HuH-7.5 (cell line): ENCODE data around the gene PGA5.

ENCODE experiments used
- DNase-seq: peaks from one replicate; pipeline ENCODE4 v3.0.0; 2011; ENCODE audit warnings: low spot score

Gene PGA5

DNA sequence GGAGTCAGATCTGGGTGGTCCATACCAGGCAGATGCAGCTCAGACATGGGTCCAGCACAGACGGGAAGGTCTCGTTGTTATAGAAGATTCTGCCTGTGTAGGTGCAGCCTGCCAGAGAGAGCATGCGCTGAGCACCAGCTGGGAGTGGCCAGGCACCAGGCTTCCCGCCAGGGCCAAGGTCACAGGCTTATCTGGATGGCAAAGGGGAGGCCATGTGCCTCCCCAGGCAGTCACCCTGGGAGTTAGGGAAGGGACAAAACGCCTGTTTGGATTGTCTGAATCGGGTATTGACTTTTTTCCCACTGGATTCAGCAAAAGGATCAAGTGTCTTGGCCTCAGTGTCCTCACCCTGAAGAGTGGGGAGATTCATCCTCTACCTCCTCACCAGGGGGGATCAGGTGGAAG is 26.5 kb downstream of the PGA5 start:
- DNase-seq, result peak; percentile 61

DNA sequence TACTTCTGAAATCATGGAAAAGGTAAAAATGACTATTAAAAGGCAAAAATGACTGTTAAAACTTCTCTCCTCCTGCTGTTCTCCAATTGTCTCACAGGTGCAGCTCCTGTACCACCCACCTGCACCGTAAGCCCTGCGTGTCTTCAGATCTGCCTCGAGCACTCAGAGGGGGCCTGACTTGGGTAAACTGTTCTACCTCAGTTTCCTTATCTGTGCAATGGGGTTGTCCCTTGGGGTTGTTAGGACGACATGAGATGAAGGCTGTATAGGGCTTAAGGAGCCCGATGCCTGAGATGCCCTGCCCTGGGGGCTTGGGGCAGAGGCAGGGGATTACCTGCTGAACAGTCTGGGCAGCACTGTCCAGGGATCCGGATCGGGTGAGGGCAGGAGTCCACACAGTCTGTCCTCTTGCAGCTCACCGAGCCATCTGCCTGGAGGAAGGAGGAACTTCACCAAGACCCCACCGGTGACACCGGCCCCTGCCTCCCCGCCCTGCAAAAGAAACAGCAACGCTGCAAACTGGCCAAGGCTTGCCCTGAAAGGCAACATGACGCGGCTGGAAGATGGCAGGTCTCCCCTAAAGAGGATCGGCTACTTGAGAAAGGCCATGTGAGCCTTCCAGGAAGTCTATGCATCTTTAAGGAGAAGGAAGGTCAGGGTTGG is 27.7 kb downstream of the PGA5 start:
- DNase-seq, result no peak

DNA sequence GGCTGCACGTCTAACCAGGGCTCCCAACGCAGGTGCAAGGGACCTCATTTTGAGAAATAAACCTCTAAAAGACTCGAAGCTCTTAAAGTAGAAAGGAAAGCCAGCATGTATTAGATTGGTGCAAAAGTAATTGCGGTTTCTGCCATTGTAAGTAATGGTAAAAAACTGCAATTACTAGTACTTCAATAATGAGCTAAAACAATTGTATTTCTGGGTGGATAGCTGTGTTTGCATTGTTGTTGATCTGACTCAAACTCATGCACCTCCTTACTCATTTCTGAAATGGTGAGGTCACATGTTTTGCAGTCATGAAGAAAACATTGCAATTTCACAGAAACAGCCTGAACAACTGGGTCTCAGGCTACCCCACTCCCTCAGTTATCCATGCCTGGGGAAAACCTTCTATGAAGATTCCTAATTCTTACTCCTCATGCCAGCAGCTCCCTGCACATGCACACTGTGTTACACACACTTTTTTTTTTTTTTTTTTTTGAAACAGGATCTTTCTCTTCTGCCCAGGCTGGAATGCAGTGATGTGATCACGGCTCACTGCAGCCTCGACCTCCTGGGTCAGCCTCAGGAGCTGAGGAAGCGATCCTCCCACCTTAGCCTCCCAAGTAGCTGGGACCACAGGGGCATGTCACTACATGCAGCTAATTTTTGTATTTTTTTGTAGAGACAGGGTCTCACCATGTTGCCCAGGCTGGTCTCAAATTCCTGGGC is 29.5 kb downstream of the PGA5 start:
- no peak for DNase-seq

DNA sequence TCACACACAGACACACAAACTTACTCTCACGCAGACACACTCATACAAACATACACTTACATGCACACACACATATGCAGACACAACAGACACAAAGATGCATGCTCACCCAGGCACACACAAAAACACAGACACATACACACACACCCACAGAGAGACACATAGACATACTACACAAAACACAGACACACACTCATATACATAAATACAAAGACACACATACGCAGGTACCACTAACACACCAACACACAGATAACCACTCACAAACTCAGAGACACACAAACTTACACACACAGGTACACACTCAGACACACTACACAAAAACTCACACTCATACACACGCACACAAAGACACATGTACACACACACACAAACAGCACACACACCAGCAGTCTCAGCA is 31.8 kb downstream of the PGA5 start:
- DNase-seq, result no peak

DNA sequence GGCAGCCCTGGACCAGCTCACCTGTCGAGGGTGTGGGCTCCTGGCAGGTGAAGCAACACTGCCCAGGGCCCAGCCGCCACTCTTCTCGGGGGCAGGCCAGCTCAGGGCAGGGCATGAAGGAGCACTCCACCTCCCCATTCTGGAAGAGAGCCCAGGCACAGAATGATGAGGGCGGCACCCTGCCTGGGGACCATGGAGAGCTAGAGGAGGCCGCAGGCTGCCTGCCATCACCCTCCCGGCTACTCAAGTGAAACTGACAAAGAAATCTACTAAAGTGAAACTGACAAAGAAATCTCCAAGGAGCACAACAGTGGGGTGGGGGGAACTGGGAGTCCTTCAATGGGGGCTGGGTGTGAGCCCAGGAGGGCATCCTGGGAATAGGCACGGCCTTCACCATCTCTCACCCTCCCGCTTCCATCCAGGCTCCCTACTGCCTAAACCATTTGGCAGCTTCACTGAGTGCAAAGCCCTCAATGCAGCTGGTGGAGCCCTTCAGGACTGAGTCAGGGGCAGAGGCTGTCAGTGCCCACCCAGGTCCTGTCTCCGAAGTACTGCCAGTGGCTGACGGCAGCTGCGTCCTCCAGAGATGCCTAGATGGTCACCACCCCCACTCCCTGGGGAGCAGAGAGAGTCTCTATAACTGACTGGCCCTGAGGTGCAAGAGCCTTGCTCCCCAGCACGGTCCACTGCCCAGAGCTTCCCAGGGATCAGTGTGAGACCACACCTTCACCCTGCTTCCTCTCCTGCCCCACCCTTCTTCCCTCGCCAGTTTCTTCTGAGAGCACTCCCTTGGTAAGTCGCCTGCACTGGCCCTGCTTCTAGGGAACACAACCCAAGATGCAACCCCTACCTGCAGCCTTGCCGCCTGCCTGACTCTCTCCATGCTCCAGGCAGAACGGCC is 32.5 kb downstream of the PGA5 start:
- DNase-seq, result no peak

DNA sequence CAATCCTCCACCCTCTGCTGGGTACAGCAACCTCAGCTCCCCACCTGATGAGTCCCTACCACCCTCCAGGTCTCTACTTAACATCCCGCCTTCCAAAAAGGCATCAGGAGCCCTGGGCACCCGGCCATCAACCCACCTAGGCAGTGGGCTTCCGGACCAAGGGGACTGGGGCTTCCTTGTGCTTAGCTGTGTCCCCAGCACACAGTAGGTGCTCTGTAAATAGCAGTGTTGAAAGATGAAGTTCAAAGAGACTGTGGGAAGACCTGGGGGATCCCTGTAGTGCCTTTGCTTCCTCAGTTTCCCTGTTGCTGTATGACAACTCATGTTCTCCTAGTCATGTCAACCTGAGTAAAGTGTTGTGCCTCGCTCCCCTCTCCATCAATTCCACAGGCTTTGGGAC is 33.1 kb downstream of the PGA5 start:
- no peak for DNase-seq

DNA sequence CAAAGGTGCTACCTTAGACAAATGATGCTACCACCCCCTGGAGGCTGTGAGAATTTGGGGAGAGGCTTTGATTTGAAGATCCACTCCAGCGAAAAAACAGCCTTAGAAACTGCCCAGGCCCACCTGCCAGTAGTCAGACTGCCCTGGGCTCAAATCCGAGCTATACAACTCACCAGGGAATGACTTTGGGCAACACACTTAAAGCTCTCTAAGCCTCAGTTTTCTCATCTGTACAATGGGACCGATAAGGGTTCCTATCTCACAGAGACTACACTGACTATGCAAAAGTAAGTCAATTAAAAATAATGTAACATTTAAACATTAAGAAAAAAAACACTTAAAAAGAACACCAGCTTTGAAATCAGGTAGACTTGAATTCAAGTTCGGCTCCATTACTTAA is 34.2 kb downstream of the PGA5 start:
- DNase-seq, result no peak

DNA sequence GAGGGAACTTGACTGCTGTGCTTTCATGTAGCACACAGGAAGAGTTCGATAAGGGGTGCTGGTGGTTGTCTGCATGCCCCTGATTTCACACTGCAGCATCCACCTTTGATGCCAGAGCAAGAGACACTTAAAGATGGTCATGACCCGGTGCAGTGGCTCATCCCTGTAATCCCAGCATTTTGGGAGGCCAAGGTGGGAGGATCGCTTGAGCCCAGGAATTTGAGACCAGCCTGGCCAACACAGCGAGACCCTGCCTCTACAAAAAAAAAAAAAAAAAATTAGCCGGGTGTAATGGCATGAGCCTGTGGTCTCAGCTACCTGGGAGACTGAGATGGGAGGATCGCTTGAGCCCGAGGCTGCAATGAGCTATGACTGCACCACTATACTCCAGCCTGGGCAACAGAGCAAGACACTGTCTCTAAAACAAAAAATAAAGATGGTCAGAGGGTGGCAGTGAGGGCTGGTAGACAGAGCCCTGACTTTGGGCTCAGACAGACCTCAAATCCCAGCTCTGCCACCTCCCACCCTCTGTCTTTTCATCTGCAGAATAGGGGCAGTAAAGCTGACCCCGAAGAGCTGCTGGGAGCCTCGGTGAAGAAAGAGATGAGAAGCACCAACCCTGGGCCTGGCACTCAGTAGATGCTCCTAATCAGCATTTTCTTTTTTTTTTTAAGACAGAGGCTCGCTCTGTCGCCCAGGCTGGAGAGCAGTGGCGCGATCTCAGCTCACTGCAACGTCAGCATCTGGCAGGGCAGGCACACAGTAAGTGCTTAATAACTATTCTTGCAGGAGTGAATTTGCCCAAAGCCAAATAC is 36.4 kb downstream of the PGA5 start:
- no peak for DNase-seq

DNA sequence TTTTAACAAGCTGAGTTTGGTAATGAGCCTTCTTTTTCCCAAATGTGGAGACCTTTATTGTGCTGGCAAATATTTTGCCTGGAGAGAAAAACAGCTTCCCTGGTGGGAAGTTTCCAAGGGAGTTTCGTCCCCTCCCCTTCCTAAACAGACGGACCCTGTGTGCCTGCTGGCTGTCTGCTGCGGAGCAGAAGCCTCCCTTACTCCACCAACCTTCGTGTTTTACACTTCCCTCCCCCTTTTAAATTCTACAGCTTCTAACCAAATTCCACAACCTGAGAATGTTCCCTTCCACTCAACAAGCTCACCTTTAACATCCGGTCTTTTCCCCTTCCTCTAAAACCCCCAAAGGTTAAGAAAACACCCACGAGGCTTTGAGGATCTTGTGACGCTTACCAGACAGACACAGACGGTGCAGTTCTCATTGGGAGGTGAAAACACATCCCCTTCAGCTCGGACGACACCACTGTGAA is 37.1 kb downstream of the PGA5 start:
- DNase-seq, result no peak

DNA sequence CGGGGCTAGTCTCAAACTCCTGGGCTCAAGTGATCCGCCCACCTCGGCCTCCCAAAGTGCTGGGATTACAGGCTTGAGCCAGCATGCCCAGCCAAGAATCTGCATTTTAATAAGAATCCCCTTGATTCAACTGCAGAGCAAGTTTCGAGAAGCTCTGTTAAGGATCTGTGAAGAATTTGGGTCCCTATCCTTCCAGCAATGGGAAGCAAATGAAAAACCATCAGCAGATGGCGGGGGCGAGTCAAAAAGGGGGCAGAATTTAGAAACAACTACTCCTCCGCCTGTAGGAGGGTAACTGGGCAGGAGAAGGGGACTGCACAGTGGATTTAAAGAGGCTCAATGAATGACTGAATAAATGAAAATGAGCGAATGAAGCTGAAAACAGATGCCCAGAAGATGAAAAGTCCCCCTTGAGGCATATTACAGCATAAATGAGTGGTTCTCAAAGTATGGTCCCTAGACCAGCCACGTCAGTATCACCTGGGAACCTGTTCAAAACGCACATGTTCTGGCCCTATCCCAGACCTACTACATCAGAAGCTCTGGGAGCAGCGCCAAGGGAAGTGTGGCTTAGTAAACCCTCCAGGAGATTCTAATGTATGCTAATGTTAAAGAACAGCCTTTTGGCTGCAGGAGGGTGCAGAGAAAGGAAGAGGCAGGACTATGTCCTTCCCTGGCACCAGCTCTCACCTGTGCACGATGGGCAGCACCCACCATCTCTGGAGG is 39.1 kb downstream of the PGA5 start:
- DNase-seq, result no peak

DNA sequence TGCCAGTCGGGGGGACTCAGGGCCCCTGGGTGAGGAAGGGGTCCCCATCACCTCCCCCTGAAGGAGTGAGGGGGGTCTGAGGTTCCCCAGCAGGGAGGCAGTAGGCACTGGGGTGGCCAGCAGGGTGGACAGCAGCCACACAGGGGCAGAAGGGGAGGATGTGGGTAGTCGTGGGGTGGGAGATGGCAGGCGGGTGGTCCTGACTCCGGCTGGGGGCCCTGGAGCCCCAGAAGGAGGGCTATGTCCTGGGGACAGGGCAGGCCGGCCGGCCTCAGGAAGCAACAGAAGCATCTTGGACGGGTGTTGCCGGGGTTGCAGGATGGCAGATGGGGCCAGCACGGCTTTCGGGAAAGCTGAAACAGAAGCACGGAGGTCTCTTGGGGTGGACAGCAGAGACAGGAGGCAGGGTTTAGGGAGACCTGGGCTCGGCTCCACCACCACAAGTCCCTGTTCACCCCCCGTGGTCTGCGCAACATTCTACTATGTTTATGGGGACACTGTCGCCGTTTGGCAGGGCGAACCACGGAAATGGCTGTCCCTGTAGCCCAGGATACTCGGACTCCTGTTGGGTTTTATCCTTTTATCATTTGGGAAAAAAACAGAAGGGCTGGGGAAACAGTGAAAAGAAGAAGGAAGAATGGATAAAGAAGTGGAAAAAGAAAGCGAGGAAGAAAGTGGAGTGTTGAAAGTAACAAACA is 40.1 kb downstream of the PGA5 start:
- DNase-seq, result no peak

DNA sequence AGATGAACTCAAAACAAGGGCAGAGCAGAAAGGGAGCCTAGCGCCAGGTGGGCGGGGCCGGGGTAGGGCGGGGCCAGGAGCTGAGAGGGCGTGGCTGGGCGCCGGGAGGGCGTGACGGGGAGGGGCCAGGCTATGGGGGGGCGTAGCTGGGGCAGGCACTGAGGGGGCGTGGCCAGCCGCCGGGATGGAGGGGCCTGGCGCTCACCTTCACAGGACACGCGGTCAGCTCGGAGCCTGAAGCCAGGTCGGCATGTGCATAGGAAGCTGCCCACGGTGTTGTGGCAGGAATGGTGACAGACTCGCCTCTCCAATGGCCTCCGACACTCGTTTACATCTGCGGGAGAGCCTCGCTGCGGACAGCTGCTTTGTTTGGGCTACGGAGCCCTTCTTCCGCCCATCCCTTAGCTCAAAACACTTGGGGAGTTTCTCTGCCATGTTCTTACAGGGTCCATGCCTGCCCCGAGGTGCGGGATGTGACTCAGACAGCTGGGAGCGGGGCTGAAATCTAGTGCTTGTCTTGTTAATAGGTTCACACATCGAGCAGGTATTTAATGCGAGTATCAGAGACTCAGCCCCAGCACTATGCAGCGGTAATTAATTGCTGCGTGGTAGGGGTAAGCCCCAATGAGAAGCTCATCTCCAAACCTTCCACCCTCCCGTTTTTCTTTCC is 40.7 kb downstream of the PGA5 start:
- no peak for DNase-seq

DNA sequence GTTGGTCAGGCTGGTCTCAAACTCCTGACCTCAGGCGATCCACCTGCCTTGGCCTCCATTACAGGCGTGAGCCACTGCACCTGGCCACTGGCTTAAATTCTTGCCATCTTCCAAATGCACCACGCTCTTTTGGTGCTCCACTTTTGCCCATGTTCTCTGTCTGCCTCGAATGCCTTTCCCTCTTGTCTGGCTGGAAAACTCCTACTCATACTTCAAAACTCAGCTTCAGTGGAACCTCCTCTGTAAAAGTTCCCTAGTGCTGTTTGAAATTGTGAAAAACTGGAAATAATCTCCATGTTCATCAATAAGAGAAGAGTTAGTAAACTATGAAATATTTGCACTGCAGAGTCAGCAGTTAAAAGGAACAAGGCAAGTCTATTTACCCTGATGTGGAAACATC is 42.6 kb downstream of the PGA5 start:
- DNase-seq, result no peak

DNA sequence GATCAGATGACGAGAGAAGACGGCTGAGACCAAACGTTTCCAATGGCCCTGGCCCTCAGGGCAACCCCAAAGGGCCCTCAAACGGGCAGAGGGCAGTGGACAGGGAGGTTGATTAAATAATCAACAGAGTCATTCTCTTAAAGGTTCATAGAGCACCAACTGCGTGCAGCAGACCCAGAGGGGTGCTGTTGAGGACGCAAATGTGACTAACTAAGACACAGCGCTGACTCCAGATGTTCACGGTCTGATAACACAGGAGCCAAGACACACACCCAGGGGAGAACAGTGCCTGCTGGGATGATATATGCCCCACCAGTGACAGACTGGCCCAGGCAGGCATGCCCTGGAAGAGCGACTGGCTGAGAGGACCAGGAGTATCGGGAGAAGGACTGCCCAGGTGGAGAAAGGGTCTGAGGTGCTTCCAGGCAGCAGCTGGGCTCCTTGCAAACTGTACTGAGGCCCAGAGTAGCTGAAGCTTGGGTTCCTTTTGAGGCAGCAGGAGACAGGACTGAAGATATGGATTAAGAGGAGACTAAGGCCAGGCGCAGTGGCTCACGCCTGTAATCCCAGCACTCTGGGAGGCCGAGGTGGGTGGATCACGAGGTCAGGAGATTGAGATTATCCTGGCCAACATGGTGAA is 46.5 kb downstream of the PGA5 start:
- no peak for DNase-seq

DNA sequence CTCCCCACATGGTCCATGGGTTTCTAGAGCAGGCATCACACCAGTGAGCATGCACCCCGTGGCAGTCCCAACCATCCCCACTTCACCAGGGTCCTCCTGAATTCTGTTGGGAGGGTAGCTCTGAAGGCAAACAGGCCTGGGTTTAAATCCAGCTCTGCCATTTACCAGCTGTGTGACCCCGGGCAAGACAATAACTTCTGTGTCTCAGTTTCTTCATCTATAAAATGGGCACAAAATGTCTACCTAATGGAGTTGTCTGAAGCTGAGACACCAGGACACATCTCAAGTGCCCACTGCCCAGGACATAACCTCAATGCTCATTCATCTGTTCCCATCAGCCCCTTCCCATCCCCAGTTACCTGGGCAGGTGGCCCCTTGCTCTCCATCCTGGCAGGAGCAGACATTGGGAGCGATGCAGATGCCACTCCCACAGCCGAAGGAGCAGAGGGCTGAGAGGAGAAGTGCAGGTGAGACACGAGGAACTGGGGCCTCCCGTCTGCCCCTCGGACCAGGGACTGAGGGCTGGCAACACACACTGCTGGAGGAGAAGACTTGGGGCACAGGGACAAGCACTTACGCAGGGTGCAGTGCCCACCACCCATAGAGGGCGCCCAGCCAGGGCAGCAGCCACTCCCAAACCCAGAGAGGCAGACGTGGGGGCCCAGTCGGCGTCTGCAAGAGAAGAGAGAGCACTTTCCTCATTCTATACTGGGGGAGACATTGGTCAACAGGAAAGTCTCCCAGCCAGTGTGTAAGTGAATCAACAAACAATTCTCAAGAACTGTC is 50.1 kb downstream of the PGA5 start:
- no peak for DNase-seq

DNA sequence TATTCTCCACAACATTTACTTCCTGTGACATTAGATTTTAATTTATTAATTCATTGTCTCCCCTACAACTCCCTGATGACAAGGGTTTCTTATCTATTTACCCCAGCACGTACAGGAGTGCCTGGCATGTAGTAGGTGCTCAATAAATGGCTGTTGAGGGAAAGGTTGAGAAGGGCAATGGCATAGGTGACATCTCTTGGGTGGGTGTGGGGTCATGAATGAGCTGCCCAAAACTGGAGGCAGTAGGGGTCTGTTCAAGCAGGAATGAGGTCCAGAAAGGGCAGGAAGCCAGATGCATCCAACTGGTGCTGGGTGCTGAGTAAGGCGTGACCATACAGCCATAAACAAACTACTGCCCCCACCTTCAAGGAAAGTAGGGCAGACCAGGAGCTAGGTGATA is 51.4 kb downstream of the PGA5 start:
- no peak for DNase-seq

DNA sequence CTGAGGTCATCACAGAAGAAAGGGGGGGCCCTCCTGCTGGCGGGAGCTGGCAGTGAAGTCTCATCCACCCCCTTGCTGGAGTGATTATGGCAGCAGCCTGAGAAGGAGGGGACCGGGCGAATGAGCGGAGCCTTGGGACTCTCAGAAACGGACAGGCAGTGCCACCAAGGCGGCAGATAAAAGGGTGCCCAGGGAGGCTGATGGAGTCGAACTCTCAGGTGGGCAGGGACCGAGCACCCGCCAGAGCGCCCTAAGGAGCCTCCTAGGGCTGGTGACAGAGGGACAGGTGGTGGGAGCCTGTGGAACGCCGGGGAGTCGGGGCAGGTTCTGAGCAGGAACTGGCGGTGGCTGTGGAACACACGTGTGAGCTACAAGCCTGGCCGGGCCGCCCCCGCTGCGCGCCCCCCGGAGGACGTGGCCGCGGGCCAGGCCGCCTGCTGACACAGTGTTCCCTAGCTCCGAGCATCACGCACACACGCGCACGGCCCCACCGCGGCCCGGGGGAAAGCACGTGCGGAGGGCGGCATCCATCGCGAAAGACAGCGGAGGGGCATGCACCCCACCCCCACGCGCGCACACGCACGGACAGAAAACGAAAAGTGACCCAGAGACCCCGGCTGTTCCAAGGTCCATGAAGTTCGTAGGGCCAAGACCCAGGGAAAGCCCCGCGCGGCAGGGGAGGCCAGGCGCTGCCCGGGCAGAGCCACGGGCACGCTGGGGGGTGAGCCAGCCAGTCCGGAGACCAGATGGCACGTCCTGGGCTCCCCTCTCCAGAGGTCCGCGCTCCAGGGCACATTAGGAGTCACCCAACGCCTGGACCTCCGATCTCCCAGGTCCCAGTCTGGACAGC is 53.1 kb downstream of the PGA5 start:
- DNase-seq, result peak; percentile 86
